Measurements from ENCODE around the gene CKMT2.

CKMT2 gene

DNA sequence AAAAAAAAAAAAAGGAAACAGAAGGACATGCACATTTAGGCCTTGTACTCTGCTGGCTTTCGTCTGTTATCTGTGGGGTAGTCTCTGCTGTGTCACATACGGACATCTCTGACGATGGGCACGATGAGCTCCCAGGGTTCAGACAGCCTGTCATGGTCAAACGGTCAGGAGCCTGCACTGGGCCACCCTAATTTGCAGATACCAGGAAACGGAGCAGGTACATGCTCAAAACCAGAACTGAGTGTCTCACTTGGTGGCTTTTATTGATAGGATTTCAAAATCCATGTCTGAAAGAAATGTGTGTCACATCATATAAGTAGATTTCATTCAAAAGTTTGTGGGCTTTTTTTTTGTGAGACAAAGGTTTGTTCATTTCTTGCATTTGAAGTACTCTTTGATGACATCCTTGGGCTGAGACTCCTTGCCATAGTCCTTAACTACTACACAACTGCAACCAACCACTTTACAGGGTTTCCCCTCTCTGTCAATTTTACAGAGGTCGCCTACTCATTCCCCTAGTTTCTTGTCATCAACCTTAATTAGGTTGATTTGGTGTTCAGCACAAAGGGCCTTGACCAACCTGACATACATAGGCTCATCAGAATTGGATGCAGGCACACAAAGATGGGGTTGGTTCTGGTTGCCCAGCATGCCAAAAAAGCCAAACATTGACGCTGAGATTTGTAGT is 9.0 kb downstream of the CKMT2 start:
- TF ChIP-seq, protein P1, sequence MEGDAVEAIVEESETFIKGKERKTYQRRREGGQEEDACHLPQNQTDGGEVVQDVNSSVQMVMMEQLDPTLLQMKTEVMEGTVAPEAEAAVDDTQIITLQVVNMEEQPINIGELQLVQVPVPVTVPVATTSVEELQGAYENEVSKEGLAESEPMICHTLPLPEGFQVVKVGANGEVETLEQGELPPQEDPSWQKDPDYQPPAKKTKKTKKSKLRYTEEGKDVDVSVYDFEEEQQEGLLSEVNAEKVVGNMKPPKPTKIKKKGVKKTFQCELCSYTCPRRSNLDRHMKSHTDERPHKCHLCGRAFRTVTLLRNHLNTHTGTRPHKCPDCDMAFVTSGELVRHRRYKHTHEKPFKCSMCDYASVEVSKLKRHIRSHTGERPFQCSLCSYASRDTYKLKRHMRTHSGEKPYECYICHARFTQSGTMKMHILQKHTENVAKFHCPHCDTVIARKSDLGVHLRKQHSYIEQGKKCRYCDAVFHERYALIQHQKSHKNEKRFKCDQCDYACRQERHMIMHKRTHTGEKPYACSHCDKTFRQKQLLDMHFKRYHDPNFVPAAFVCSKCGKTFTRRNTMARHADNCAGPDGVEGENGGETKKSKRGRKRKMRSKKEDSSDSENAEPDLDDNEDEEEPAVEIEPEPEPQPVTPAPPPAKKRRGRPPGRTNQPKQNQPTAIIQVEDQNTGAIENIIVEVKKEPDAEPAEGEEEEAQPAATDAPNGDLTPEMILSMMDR (conservative IDR thresholded peaks at IDR 0.05), result no peak
- H3K27ac ChIP-seq, result no peak overlapping the region

- no peak overlapping the region for H3K27ac ChIP-seq
- TF ChIP-seq, protein P1 (conservative IDR thresholded peaks at IDR 0.05), result no peak
These were observed 9.8 kb downstream of the CKMT2 start for GRCh38 chr5:81242906-81243436.

- H3K27ac ChIP-seq, result no peak overlapping the region
- TF ChIP-seq, protein P1 (conservative IDR thresholded peaks at IDR 0.05), result no peak
These were observed 11.3 kb downstream of the CKMT2 start for GRCh38 chr5:81244451-81244850.

GRCh38 chr5:81245871-81246235 is 12.7 kb downstream of the CKMT2 start:
- no peak overlapping the region for H3K27ac ChIP-seq
- TF ChIP-seq, protein P1 (conservative IDR thresholded peaks at IDR 0.05), result no peak

DNA sequence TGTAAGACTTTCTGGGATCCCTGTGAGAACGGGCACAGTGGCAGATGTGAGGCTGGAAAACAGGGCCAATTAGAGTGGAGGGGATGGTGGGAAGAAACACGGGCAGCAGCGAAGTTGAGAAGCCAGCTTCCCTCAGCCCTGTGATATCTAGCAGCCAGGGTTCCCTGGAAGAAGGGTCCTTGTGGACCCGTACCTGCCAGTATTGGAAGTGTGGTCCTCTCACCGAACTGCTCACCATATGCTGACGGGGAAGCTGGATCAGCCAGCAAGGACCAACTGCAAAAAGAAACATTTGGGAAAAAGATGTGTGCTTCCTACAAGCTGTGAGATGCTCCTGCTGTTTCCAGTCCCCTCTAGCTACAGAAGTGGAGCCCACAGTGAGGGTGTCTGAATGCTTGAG is 13.6 kb downstream of the CKMT2 start:
- TF ChIP-seq, protein P1 (conservative IDR thresholded peaks at IDR 0.05), result no peak

DNA sequence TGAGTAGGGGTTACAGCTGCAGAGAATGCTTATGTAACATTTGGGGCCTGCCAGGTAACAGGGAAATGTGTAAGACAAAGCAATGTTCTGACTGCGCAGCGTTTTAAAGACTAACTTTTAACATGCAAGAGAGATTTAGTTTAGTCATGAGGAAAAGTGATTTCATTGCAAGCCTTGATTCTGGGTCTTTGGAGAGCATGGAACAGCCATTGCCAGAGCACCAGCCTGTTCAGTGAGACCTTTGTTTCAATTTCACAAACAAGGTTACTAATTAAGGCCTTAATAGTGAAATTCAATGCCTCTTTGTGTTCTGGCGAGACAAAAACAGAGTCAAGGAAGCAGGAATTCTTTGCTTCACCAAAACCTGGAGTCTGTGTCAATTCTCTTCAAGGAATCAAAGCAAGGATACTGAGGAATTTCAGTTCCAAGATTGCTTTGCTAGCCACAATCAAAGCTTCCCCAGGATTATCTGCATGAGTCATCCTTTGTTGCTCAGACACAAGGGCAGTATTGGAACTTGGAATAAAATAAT is 14.4 kb downstream of the CKMT2 start:
- no peak overlapping the region for H3K27ac ChIP-seq
- TF ChIP-seq, protein P1 (conservative IDR thresholded peaks at IDR 0.05), result no peak

More for the DNA sequence above, 13.6 kb downstream of the CKMT2 start:
- no peak overlapping the region for H3K27ac ChIP-seq

GRCh38 chr5:81249240-81249639 is 16.1 kb downstream of the CKMT2 start:
- TF ChIP-seq, protein P1 (conservative IDR thresholded peaks at IDR 0.05), result no peak
- no peak overlapping the region for H3K27ac ChIP-seq
